ENCODE data around the gene NCDN. TPM values are rescaled to one million over a fixed set of nuclear protein-coding genes. Genes with fewer than 3 reads are reported as not detected.

Gene NCDN
- total RNA-seq, 8 experiments from 2014 or later: 37.4 to 57.6 (median 50.3) TPM

DNA sequence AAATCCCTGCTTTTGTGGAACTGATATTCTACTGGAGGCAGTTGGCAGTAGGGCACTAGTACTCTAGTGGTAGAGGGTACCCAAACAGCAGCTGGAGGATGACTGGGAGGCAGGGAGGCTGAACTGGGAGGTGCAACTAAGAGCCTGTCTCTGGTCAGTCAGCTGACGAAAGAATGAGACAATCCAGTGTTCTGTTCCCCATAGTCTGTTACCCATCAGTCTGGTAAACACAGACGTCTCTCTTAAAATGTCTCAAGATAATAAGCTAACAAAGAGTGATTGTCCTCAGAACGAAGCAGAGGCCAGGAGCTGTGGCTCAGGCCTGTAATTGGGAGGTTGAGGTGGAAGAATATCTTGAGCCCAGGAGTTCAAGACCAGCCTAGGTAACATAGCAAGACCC, 45.9 kb downstream of the NCDN start:
- no peak for ATAC-seq (replicated peaks in 6 of 8)
- WGBS, 10 experiments: 80 to 100% (median 93%) methylated on average over 1 to 3 of the region's 3 CpGs; no CpG with 5 or more reads in 4 of the 10 experiments
- no peak overlapping the region for H3K27ac ChIP-seq
- H3K4me3 ChIP-seq: no peak overlapping the region
- in situ Hi-C loops (cut with MboI; ENCODE audit: low pct_unique_long_range_greater_than_20kb in 2 of 9, low sequenced_read_pairs in 9 of 9, unreplicated experiment in 9 of 9): no loop called here
- H3K4me1 ChIP-seq (replicated peaks in 1 of 2): peaks cover 0 to 5% of the 10 kb centered on the region in 2 donors

DNA sequence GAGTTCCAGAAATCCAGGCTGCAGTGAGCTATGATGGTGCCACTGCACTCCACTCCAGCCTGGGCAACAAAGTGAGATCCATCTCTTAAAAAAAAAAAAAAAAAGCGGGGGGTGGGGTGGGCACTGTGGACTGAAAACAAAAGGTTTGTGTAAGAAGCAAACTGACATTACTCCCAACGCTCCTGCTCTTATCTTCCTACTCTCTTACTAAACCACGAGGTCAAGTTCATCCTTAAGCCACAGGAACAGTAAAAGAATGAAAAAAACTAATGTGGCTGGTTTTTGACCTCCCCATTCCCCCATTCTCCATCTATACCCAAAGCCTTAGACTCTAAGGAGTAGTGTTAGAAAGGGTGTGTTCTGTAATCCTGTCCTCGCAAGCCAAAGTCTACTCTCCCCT, 46.3 kb downstream of the NCDN start:
- in situ Hi-C loops (cut with MboI; ENCODE audit: low pct_unique_long_range_greater_than_20kb in 2 of 9, low sequenced_read_pairs in 9 of 9, unreplicated experiment in 9 of 9): no loop called here
- Histone ChIP-seq H3K4me1 (replicated peaks in 1 of 2) (peaks cover 0 to 5% of the 10 kb centered on the region in 2 donors), H3K27ac (no peak overlapping the region), H3K4me3 (no peak overlapping the region)
- no peak for ATAC-seq (replicated peaks in 6 of 8)
- WGBS, 10 experiments: 82 to 100% (median 93%) methylated on average over 1 to 4 of the region's 4 CpGs

DNA sequence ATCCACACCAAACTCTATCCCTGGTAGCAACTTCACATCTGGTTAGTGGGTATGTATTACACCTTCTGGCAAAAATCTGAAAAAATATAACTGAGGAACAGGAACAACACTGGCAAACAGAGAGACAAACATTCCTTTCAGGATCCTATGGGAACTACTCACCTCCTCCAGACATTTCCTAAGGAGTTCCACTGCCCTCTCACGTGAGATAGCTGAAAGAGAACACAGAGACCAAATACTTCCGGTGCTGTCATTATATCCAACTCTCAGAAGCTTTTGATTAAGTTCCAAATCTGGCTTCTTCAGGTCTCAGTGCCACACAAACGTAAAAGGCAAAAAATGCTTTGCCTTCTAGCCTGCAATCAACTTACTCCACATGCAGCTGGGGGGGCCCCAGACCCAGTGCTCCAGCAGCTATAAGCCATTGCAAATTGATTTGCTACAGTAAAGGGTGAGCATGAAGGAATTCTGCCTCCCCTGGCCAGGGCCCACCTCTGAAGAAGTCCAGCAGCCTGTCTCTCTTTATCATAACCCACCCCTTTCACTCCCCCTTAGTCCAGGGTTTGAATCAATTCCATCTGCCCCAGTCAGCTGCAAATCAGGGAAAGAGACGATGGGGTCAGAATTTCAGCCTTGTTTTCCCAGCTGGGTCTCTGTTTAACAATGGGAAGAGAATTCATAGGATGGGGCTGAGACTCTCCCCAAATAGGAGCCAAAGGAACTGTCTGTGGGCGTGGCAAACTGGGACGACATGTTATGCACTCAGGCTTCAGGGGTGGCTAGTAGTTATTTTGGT, 47.7 kb downstream of the NCDN start:
- no peak overlapping the region for H3K27ac ChIP-seq
- in situ Hi-C loops (cut with MboI; ENCODE audit: low pct_unique_long_range_greater_than_20kb in 2 of 9, low sequenced_read_pairs in 9 of 9, unreplicated experiment in 9 of 9): no loop called here
- no peak overlapping the region for H3K4me3 ChIP-seq
- peaks cover 0 to 5% of the 10 kb centered on the region in 2 donors for H3K4me1 ChIP-seq (replicated peaks in 1 of 2)
- WGBS, 10 experiments: 50 to 93% (median 71%) methylated on average over 1 to 6 of the region's 6 CpGs
- no peak for ATAC-seq (replicated peaks in 6 of 8)

DNA sequence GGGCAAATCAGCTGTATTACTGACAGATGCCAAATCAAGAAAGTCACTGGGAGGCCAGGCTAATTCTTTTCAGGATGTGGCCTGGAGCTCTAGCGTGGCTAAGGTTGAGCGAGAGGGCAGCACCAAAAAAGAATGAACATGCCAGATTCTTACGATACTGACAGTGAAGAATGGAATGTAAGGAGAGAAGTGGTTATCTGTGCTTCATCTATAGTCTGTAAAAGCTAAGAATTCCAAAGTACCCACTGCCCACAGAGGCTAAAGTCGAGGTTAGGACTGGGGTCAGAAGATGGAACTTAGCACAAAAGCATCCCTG, 48.2 kb downstream of the NCDN start:
- Histone ChIP-seq H3K27ac (no peak overlapping the region), H3K4me1 (replicated peaks in 1 of 2) (peaks cover 0 to 5% of the 10 kb centered on the region in 2 donors), H3K4me3 (no peak overlapping the region)
- in situ Hi-C loops (cut with MboI; ENCODE audit: low pct_unique_long_range_greater_than_20kb in 2 of 9, low sequenced_read_pairs in 9 of 9, unreplicated experiment in 9 of 9): no loop called here
- WGBS, 10 experiments: 11 to 100% (median 75%) methylated on average over 1 to 4 of the region's 4 CpGs; no CpG with 5 or more reads in 1 of the 10 experiments
- ATAC-seq (replicated peaks in 6 of 8): no peak

DNA sequence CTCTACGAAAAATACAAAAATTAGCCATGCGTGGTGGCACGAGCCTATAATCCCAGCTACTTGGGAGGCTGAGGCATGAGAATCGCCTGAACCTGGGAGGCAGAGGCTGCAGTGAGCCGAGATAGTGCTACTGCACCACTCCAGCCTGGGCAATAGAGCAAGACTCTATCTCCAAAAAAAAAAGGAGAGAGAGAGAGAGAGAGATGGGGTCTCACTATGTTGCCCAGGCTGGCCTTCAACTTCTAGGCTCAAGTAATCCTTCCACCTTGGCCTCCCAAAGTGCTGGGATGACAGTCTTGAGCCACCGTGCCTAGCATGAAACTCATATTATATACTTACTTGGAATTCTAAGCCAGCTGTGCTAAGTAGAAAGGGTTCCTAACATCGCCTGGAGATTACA, 54.1 kb downstream of the NCDN start:
- H3K4me3 ChIP-seq: no peak overlapping the region
- in situ Hi-C loops (cut with MboI; ENCODE audit: low pct_unique_long_range_greater_than_20kb in 2 of 9, low sequenced_read_pairs in 9 of 9, unreplicated experiment in 9 of 9): no loop called here
- ATAC-seq (replicated peaks in 6 of 8): no peak
- no peak overlapping the region for H3K27ac ChIP-seq
- 91 to 100% (median 98%) methylated on average over 1 to 7 of the region's 7 CpGs; no CpG with 5 or more reads in 2 of the 10 experiments for WGBS, 10 experiments
- no peaks in the 10 kb centered on the region for H3K4me1 ChIP-seq (replicated peaks in 1 of 2)

DNA sequence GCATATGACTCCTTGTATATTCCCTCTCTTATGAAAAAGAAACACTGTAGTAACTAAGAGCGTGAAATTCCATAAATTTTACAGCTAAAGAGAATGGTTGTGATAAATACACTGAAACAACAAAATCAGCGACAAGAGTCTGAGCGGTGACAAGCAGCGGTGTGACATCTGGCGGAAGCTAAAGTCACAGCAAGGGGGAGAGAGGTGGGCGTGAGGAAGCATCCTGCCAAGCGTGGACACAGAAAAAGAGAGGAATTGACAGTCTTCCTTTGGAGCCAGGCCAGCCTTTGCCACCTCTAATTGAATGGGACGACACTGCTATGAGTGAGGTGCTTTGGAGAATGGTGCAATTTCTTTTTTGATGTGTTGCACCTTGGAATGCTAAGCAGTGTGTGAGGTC, 57.8 kb downstream of the NCDN start:
- in situ Hi-C loops (cut with MboI; ENCODE audit: low pct_unique_long_range_greater_than_20kb in 2 of 9, low sequenced_read_pairs in 9 of 9, unreplicated experiment in 9 of 9): no loop called here
- 56 to 100% (median 90%) methylated on average over 2 to 8 of the region's 8 CpGs; no CpG with 5 or more reads in 1 of the 10 experiments for WGBS, 10 experiments
- no peaks in the 10 kb centered on the region for H3K4me1 ChIP-seq (replicated peaks in 1 of 2)
- no peak overlapping the region for H3K27ac ChIP-seq
- no peak for ATAC-seq (replicated peaks in 6 of 8)
- H3K4me3 ChIP-seq: no peak overlapping the region

Other genes starting within 250 kb of the NCDN start
- 10 to 100 TPM; 48.2 to 71.6 (median 58.0) TPM for gene KIAA0319L, start 396 bp upstream of the NCDN start, total RNA-seq
- 10 to 100 TPM in 1 of 8 experiments, 1 to 10 TPM in 5, under 1 TPM in 2; 0.20 to 12.4 (median 3.0) TPM for gene TFAP2E, start 15.5 kb downstream of the NCDN start, total RNA-seq
- gene PSMB2, start 83.7 kb downstream of the NCDN start, total RNA-seq: 100 to 1,000 TPM in 2 of 8 experiments, 10 to 100 TPM in 6; 50.1 to 109 (median 74.9) TPM
- 10 to 100 TPM in 6 of 8 experiments, 1 to 10 TPM in 2; 5.9 to 17.9 (median 11.4) TPM for gene C1orf216, start 161.1 kb downstream of the NCDN start, total RNA-seq
- 10 to 100 TPM in 3 of 8 experiments, 1 to 10 TPM in 4, under 1 TPM in 1; 0.36 to 47.4 (median 6.4) TPM for gene CLSPN, start 212.2 kb downstream of the NCDN start, total RNA-seq

All from motor neuron (in vitro differentiated cells).